HL-60 (cell line): ENCODE results near the gene TP53I11.

Experiments used
- CTCF ChIP-seq: IDR thresholded peaks from one replicate; pipeline ENCODE4 v1.5.1; 2011; ENCODE audit warnings: low read length, control low read depth, inconsistent platforms; ENCODE audit not compliant: insufficient read depth
- GABPA ChIP-seq: IDR thresholded peaks from 2 replicates; pipeline ENCODE4 v1.6.1; 2012; ENCODE audit warnings: low read depth
- POLR2AphosphoS5 ChIP-seq: IDR thresholded peaks from 2 replicates; pipeline ENCODE4 v1.6.1; 2012; ENCODE audit warnings: low read depth
- REST ChIP-seq: IDR thresholded peaks from 2 replicates; pipeline ENCODE4 v1.6.1; 2012; ENCODE audit warnings: low read depth; ENCODE audit not compliant: insufficient replicate concordance
- SPI1 ChIP-seq: IDR thresholded peaks from 2 replicates; pipeline ENCODE4 v1.6.1; 2012; ENCODE audit warnings: low read depth, mild to moderate bottlenecking, borderline replicate concordance

GRCh38 chr11:44926036-44926435 is 24.6 kb downstream of the TP53I11 start:
- TF ChIP-seq CTCF (no peak), GABPA (no peak), REST (no peak), POLR2AphosphoS5 (no peak), SPI1 (no peak)
